Prostate gland (tissue), 2 donors: ENCODE data around the gene HMGB4.

Source experiments
- CTCF ChIP-seq, 4 experiments: fragments of 200-600 bp in 2 of 4; fragments of 450-650 bp in 2 of 4; sonication (generic) in 2 of 4; IDR thresholded peaks; 1 replicate in 3 of 4; 2 replicates in 1 of 4; pipeline ENCODE4 v1.5.1; 2016 to 2019; ENCODE audit warnings: antibody characterized with exemption in 4 of 4, mild to moderate bottlenecking in 2 of 4, moderate library complexity in 2 of 4
- POLR2A ChIP-seq: fragments of 450-650 bp; IDR thresholded peaks from one replicate; pipeline ENCODE4 v1.6.1; 2016; ENCODE audit warnings: antibody characterized with exemption, mild to moderate bottlenecking
- POLR2AphosphoS5 ChIP-seq: sonication (generic); formaldehyde crosslinking; IDR thresholded peaks from one replicate; pipeline ENCODE4 v1.6.1; 2017; ENCODE audit warnings: antibody characterized with exemption

DNA sequence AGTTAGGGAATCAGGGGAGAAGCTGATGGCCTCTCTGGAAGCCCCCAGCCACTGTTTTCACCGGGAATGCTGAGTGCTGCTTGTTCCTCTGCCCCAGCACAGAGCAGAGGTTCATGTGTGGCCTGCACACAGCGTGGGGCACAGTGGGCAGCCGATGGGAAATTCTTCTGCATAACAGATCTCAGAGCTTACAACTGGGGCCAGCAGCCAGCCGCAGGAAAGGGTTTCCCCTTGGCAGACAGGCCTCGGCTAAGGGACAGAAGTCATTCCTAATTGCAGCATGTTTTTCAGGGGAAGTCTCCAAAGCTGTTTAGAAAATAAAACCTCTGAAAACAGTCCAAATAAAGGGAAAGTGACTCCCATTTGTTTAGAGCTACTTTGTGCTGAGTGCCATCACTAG lies 22.6 kb downstream of the HMGB4 start:
- no peak for TF ChIP-seq CTCF (IDR thresholded peaks at IDR 0.05)
- no peak for TF ChIP-seq POLR2A
- no peak for TF ChIP-seq POLR2AphosphoS5
